Measurements from ENCODE around the gene GCGR. TPM values are rescaled to one million over a fixed set of nuclear protein-coding genes. Genes with fewer than 3 reads are reported as not detected.

Gene GCGR
- polyA plus RNA-seq, 1 donor (not counting 4 experiments of a cell fraction or from before 2014, with no cell fraction given) = not detected

- Histone ChIP-seq H3K79me2 (ENCODE audit: control insufficient read depth, insufficient read depth, low read length) (no peaks in the 10 kb centered on the region), H3K4me2 (ENCODE audit: control insufficient read depth, extremely low read depth, insufficient read depth, low read depth, low read length) (no peak overlapping the region), H3K9me1 (ENCODE audit: control insufficient read depth, extremely low read depth, insufficient read depth, low read length) (no peaks in the 10 kb centered on the region), H3K4me3 (ENCODE audit: control insufficient read depth in 2 of 3, extremely low read depth in 1 of 3, insufficient read depth in 2 of 3, low read depth in 1 of 3, low read length in 3 of 3) (no peak overlapping the region), H3K36me3 (ENCODE audit: control insufficient read depth in 2 of 2, extremely low read depth in 1 of 2, insufficient read depth in 2 of 2, low read length in 2 of 2) (peaks cover 0 to 1% of the 10 kb centered on the region in 2 experiments), H3K27me3 (ENCODE audit: control insufficient read depth, extremely low read depth, insufficient read depth, low read length) (no peaks in the 10 kb centered on the region), H3K9ac (ENCODE audit: control insufficient read depth, extremely low read depth, insufficient read depth, low read length) (no peak overlapping the region), H4K20me1 (ENCODE audit: control insufficient read depth, extremely low read depth, insufficient read depth, low read length) (no peaks in the 10 kb centered on the region), H3K4me1 (ENCODE audit: control insufficient read depth, extremely low read depth, insufficient read depth, low read length) (peaks cover 20% of the 10 kb centered on the region), H3K9me3 (ENCODE audit: control insufficient read depth, low read depth, low read length) (no peaks in the 10 kb centered on the region), H3K27ac (ENCODE audit: control insufficient read depth, insufficient read depth, low read length) (no peak overlapping the region), H2AFZ (ENCODE audit: control insufficient read depth, low read length) (no peak overlapping the region)
- no peak for DNase-seq (ENCODE audit: low read depth, low spot score)
- dilution Hi-C loops (cut with MboI; ENCODE audit: extremely low pct_ligation_motif_present, low sequenced_read_pairs) = no loop called here
- TF ChIP-seq CTCF (optimal IDR thresholded peaks at IDR 0.05 in 1 of 3, IDR thresholded peaks at IDR 0.05 in 1 of 3, conservative IDR thresholded peaks at IDR 0.05 in 1 of 3; ENCODE audit: extremely low read depth in 1 of 3, insufficient read depth in 2 of 3, low read length in 3 of 3) = no peak
- TF ChIP-seq EZH2 (IDR thresholded peaks at IDR 0.05; ENCODE audit: low read length) = no peak
- FAIRE-seq = no peak
Observed at GRCh38 chr17:81825841-81826466, 22.0 kb downstream of the GCGR start.

GRCh38 chr17:81828656-81829055 lies 24.7 kb downstream of the GCGR start:
- peaks cover 18% of the 10 kb centered on the region for H3K4me1 ChIP-seq (ENCODE audit: control insufficient read depth, extremely low read depth, insufficient read depth, low read length)
- FAIRE-seq = no peak

More at GRCh38 chr17:81828656-81829055, 24.7 kb downstream of the GCGR start:
- Histone ChIP-seq H3K36me3 (ENCODE audit: control insufficient read depth in 2 of 2, extremely low read depth in 1 of 2, insufficient read depth in 2 of 2, low read length in 2 of 2) (no peaks in the 10 kb centered on the region), H3K9me3 (ENCODE audit: control insufficient read depth, low read depth, low read length) (no peaks in the 10 kb centered on the region), H3K27me3 (ENCODE audit: control insufficient read depth, extremely low read depth, insufficient read depth, low read length) (no peaks in the 10 kb centered on the region), H3K27ac (ENCODE audit: control insufficient read depth, insufficient read depth, low read length) (no peak overlapping the region), H3K4me3 (ENCODE audit: control insufficient read depth in 2 of 3, extremely low read depth in 1 of 3, insufficient read depth in 2 of 3, low read depth in 1 of 3, low read length in 3 of 3) (no peak overlapping the region), H3K9ac (ENCODE audit: control insufficient read depth, extremely low read depth, insufficient read depth, low read length) (no peak overlapping the region), H3K79me2 (ENCODE audit: control insufficient read depth, insufficient read depth, low read length) (peaks cover under 1% of the 10 kb centered on the region), H4K20me1 (ENCODE audit: control insufficient read depth, extremely low read depth, insufficient read depth, low read length) (no peaks in the 10 kb centered on the region), H2AFZ (ENCODE audit: control insufficient read depth, low read length) (no peak overlapping the region), H3K9me1 (ENCODE audit: control insufficient read depth, extremely low read depth, insufficient read depth, low read length) (no peaks in the 10 kb centered on the region), H3K4me2 (ENCODE audit: control insufficient read depth, extremely low read depth, insufficient read depth, low read depth, low read length) (no peak overlapping the region)
- dilution Hi-C loops (cut with MboI; ENCODE audit: extremely low pct_ligation_motif_present, low sequenced_read_pairs) = no loop called here
- no peak for DNase-seq (ENCODE audit: low read depth, low spot score)
- TF ChIP-seq EZH2 (IDR thresholded peaks at IDR 0.05; ENCODE audit: low read length) = no peak
- TF ChIP-seq CTCF (optimal IDR thresholded peaks at IDR 0.05 in 1 of 3, IDR thresholded peaks at IDR 0.05 in 1 of 3, conservative IDR thresholded peaks at IDR 0.05 in 1 of 3; ENCODE audit: extremely low read depth in 1 of 3, insufficient read depth in 2 of 3, low read length in 3 of 3) = no peak

Data from keratinocyte (primary cell).